ENCODE data around the gene TBC1D2B.

Gene TBC1D2B

GRCh38 chr15:78021761-78022160 lies 55.8 kb downstream of the TBC1D2B start:
- H3K4me3 ChIP-seq (ENCODE audit: low read depth, low read length), result no peak overlapping the region
- no peaks in the 10 kb centered on the region for H3K4me1 ChIP-seq (ENCODE audit: control insufficient read depth, insufficient read depth, low read length)
- ChIA-PET CTCF (interaction anchor here (0.7 to 1.6 kb wide), 3 partner anchors 62 to 195 kb away, joined by 3 read pairs; no protein-coding TSS in a partner anchor), POLR2A (no interaction called here)
- TF ChIP-seq ZNF133 (tag by site-specific recombination; IDR thresholded peaks at IDR 0.05), result no peak
- no peak for TF ChIP-seq ZNF341 (tag by site-specific recombination; IDR thresholded peaks at IDR 0.05; ENCODE audit: low read depth)
- no peak for TF ChIP-seq ZNF214 (tag by site-specific recombination; IDR thresholded peaks at IDR 0.05; ENCODE audit: borderline replicate concordance)
- no peak for TF ChIP-seq ZNF692 (tag by site-specific recombination; IDR thresholded peaks at IDR 0.05)
- TF ChIP-seq ZNF747 (tag by site-specific recombination; IDR thresholded peaks at IDR 0.05), result no peak
- TF ChIP-seq BCL11A (tag by site-specific recombination; IDR thresholded peaks at IDR 0.05; ENCODE audit: low read depth), result no peak
- TF ChIP-seq ZNF16 (tag by site-specific recombination; IDR thresholded peaks at IDR 0.05; ENCODE audit: low read depth), result no peak
- TF ChIP-seq ZNF629 (tag by site-specific recombination; IDR thresholded peaks at IDR 0.05), result no peak
- TF ChIP-seq SP7 (tag by site-specific recombination; IDR thresholded peaks at IDR 0.05), result no peak
- TF ChIP-seq ZNF501 (tag by site-specific recombination; IDR thresholded peaks at IDR 0.05), result no peak
- no peak for TF ChIP-seq MZF1 (tag by site-specific recombination; IDR thresholded peaks at IDR 0.05; ENCODE audit: borderline replicate concordance)
- no peak for TF ChIP-seq PRDM2 (tag by site-specific recombination; IDR thresholded peaks at IDR 0.05; ENCODE audit: borderline replicate concordance)
- TF ChIP-seq ZSCAN16 (tag by site-specific recombination; IDR thresholded peaks at IDR 0.05), result no peak
- TF ChIP-seq ZFP41 (tag by site-specific recombination; IDR thresholded peaks at IDR 0.05; ENCODE audit: borderline replicate concordance), result no peak
- no peak for TF ChIP-seq ZNF335 (tag by site-specific recombination; conservative IDR thresholded peaks at IDR 0.05)
- no peak for TF ChIP-seq ZNF837 (tag by site-specific recombination; IDR thresholded peaks at IDR 0.05)
- no peak for TF ChIP-seq PRDM4 (tag by site-specific recombination; IDR thresholded peaks at IDR 0.05)
- TF ChIP-seq EGR2 (tag by site-specific recombination; IDR thresholded peaks at IDR 0.05; ENCODE audit: low read depth), result no peak
- no peak for TF ChIP-seq KLF8 (tag by site-specific recombination; IDR thresholded peaks at IDR 0.05)
- H3K9me3 ChIP-seq (ENCODE audit: control insufficient read depth, insufficient read depth, low read depth, low read length), result no peaks in the 10 kb centered on the region
- H3K36me3 ChIP-seq (ENCODE audit: control insufficient read depth in 2 of 2, insufficient read depth in 1 of 2, low read length in 2 of 2), result peaks cover 13 to 59% of the 10 kb centered on the region in 2 experiments
- no peak overlapping the region for H3K27ac ChIP-seq (ENCODE audit: extremely low read depth, low read depth, low read length)

Data from HEK293 (cell line).